GM12891 (cell line): ENCODE data around the gene C7orf25.

Experiments
- POLR2A ChIP-seq: IDR thresholded peaks from 2 replicates; pipeline ENCODE4 v1.6.1; 2011; ENCODE audit warnings: low read depth, low read length, control low read depth
- POLR2AphosphoS5 ChIP-seq: IDR thresholded peaks from 2 replicates; pipeline ENCODE4 v1.6.1; 2011; ENCODE audit warnings: low read depth, low read length, control low read depth
- POU2F2 ChIP-seq: IDR thresholded peaks from 2 replicates; pipeline ENCODE4 v1.6.1; 2011; ENCODE audit warnings: low read depth, mild to moderate bottlenecking, control low read depth, low read length, moderate library complexity
- TAF1 ChIP-seq: IDR thresholded peaks from 2 replicates; pipeline ENCODE4 v1.6.1; 2011; ENCODE audit warnings: low read depth, low read length, control low read depth

- TF ChIP-seq POLR2A (no peak), TAF1 (no peak), POLR2AphosphoS5 (no peak), POU2F2 (no peak)
Measured at GRCh38 chr7:42961170-42961569, 49.3 kb upstream of the C7orf25 start.
